ENCODE results near the gene THPO.

The THPO gene

GRCh38 chr3:184335291-184335660 lies 42.7 kb downstream of the THPO start:
- no peak for TF ChIP-seq EZH2 (IDR thresholded peaks at IDR 0.05; ENCODE audit: borderline replicate concordance, low read length)
- TF ChIP-seq, protein P1, sequence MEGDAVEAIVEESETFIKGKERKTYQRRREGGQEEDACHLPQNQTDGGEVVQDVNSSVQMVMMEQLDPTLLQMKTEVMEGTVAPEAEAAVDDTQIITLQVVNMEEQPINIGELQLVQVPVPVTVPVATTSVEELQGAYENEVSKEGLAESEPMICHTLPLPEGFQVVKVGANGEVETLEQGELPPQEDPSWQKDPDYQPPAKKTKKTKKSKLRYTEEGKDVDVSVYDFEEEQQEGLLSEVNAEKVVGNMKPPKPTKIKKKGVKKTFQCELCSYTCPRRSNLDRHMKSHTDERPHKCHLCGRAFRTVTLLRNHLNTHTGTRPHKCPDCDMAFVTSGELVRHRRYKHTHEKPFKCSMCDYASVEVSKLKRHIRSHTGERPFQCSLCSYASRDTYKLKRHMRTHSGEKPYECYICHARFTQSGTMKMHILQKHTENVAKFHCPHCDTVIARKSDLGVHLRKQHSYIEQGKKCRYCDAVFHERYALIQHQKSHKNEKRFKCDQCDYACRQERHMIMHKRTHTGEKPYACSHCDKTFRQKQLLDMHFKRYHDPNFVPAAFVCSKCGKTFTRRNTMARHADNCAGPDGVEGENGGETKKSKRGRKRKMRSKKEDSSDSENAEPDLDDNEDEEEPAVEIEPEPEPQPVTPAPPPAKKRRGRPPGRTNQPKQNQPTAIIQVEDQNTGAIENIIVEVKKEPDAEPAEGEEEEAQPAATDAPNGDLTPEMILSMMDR (IDR thresholded peaks at IDR 0.05; ENCODE audit: low read length): no peak
- H3K79me2 ChIP-seq (ENCODE audit: insufficient read depth, low read length): no peaks in the 10 kb centered on the region
- H3K9me3 ChIP-seq (ENCODE audit: low read length): no peaks in the 10 kb centered on the region
- H3K4me2 ChIP-seq (ENCODE audit: low read length): peak overlapping the region; percentile 72
- peak overlapping the region; percentile 57 for H3K27ac ChIP-seq (ENCODE audit: low read depth, low read length, poor library complexity, severe bottlenecking)
- H3K4me3 ChIP-seq (ENCODE audit: low read depth, low read length, poor library complexity, severe bottlenecking): peak overlapping the region; percentile 66
- H2AFZ ChIP-seq (ENCODE audit: low read length): no peak overlapping the region
- no peaks in the 10 kb centered on the region for H3K27me3 ChIP-seq (ENCODE audit: insufficient read depth, low read length)
- H3K9ac ChIP-seq (ENCODE audit: low read length): peak overlapping the region; percentile 17; the same call in 1 of the 2 replicates
- no peaks in the 10 kb centered on the region for H4K20me1 ChIP-seq (ENCODE audit: insufficient read depth, low read length)
- H3K9me2 ChIP-seq (ENCODE audit: low read depth, low read length): no peaks in the 10 kb centered on the region
- peaks cover 16% of the 10 kb centered on the region for H3K4me1 ChIP-seq (ENCODE audit: insufficient read depth, low read length, severe bottlenecking)
- peaks cover 50% of the 10 kb centered on the region for H3K36me3 ChIP-seq (ENCODE audit: insufficient read depth, low read length)
- peaks cover 19% of the 10 kb centered on the region; the same call in 1 of the 2 replicates for H3F3A ChIP-seq (ENCODE audit: insufficient read depth, low read length)

DNA sequence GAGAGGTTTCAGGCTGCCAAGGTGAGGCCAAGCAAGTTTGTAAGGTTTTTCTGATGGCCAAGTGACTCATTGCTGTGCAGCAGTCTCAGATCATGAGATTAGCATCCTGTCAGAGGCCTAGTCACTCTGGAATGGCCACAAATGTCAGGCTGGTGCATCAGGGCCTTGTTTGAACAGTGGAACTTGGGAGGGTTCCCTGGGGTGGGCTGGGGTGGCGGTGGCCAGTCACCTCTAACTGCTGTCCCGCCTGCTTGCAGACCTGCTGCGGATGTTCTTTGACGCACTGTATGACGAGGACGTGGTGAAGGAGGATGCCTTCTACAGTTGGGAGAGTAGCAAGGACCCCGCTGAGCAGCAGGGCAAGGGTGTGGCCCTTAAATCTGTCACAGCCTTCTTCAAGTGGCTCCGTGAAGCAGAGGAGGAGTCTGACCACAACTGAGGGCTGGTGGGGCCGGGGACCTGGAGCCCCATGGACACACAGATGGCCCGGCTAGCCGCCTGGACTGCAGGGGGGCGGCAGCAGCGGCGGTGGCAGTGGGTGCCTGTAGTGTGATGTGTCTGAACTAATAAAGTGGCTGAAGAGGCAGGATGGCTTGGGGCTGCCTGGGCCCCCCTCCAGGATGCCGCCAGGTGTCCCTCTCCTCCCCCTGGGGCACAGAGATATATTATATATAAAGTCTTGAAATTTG lies 43.4 kb downstream of the THPO start:
- Histone ChIP-seq H3K9ac (ENCODE audit: low read length) (no peak overlapping the region), H3K27ac (ENCODE audit: low read depth, low read length, poor library complexity, severe bottlenecking) (peak overlapping the region; percentile 57), H3K4me2 (ENCODE audit: low read length) (no peak overlapping the region), H2AFZ (ENCODE audit: low read length) (no peak overlapping the region), H3K9me2 (ENCODE audit: low read depth, low read length) (no peaks in the 10 kb centered on the region), H3K4me3 (ENCODE audit: low read depth, low read length, poor library complexity, severe bottlenecking) (no peak overlapping the region), H3K9me3 (ENCODE audit: low read length) (no peaks in the 10 kb centered on the region), H3K4me1 (ENCODE audit: insufficient read depth, low read length, severe bottlenecking) (peaks cover 16% of the 10 kb centered on the region), H3K79me2 (ENCODE audit: insufficient read depth, low read length) (no peaks in the 10 kb centered on the region), H3F3A (ENCODE audit: insufficient read depth, low read length) (peaks cover 19% of the 10 kb centered on the region; the same call in 1 of the 2 replicates), H4K20me1 (ENCODE audit: insufficient read depth, low read length) (no peaks in the 10 kb centered on the region), H3K36me3 (ENCODE audit: insufficient read depth, low read length) (peaks cover 57% of the 10 kb centered on the region), H3K27me3 (ENCODE audit: insufficient read depth, low read length) (no peaks in the 10 kb centered on the region)
- TF ChIP-seq EZH2 (IDR thresholded peaks at IDR 0.05; ENCODE audit: borderline replicate concordance, low read length): no peak

DNA sequence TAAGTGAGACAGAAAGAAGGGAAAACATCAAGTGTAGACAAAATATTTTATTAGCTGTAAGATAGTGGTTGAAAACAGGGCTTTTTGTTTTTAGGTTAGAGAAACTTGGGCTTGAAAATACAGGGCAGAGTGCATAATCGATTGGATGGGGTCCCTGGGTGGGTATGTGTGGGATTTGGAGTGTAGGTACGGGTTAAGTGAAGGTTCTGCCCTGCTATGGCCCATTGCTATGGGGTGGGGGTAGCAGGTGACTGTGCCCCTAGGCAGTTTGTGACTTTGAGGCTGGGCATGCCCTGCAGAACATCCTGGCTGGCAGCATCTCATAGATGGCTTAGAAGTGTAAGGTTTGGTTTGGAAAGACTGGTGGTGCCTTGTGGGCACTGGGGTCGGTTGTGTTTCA lies 44.3 kb downstream of the THPO start:
- Histone ChIP-seq H3F3A (ENCODE audit: insufficient read depth, low read length) (peaks cover 19% of the 10 kb centered on the region; the same call in 1 of the 2 replicates), H3K4me2 (ENCODE audit: low read length) (no peak overlapping the region), H3K27me3 (ENCODE audit: insufficient read depth, low read length) (no peaks in the 10 kb centered on the region), H3K9me2 (ENCODE audit: low read depth, low read length) (no peaks in the 10 kb centered on the region), H3K9ac (ENCODE audit: low read length) (no peak overlapping the region), H3K4me1 (ENCODE audit: insufficient read depth, low read length, severe bottlenecking) (peaks cover 16% of the 10 kb centered on the region), H3K79me2 (ENCODE audit: insufficient read depth, low read length) (no peaks in the 10 kb centered on the region), H3K27ac (ENCODE audit: low read depth, low read length, poor library complexity, severe bottlenecking) (no peak overlapping the region), H4K20me1 (ENCODE audit: insufficient read depth, low read length) (no peaks in the 10 kb centered on the region), H3K9me3 (ENCODE audit: low read length) (no peaks in the 10 kb centered on the region), H3K36me3 (ENCODE audit: insufficient read depth, low read length) (peaks cover 66% of the 10 kb centered on the region), H2AFZ (ENCODE audit: low read length) (no peak overlapping the region), H3K4me3 (ENCODE audit: low read depth, low read length, poor library complexity, severe bottlenecking) (no peak overlapping the region)
- TF ChIP-seq, protein P1 (IDR thresholded peaks at IDR 0.05; ENCODE audit: low read length): no peak
- TF ChIP-seq EZH2 (IDR thresholded peaks at IDR 0.05; ENCODE audit: borderline replicate concordance, low read length): no peak

DNA sequence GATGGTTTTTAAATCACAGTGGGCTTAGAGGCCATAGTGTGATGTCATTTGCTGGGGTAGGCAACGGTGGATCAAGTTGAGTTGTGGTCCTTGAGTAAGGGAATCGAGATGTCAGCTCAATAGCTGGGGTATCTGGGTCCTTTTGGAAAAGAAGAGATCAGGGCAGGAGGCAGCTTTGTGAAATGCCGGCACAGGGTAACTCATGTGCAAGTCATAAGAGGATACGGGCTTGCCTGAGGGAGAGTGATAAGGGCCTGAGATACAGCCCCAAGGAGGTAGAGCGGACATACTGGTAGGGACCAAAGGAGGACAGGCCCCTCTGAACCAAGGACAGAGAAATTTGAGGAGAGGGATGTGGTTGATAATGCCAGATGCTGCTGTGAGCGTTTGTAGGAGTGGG lies 44.8 kb downstream of the THPO start:
- peaks cover 19% of the 10 kb centered on the region; the same call in 1 of the 2 replicates for H3F3A ChIP-seq (ENCODE audit: insufficient read depth, low read length)
- no peaks in the 10 kb centered on the region for H3K79me2 ChIP-seq (ENCODE audit: insufficient read depth, low read length)
- no peaks in the 10 kb centered on the region for H3K27me3 ChIP-seq (ENCODE audit: insufficient read depth, low read length)
- no peak overlapping the region for H3K27ac ChIP-seq (ENCODE audit: low read depth, low read length, poor library complexity, severe bottlenecking)
- H3K4me2 ChIP-seq (ENCODE audit: low read length): no peak overlapping the region
- peaks cover 71% of the 10 kb centered on the region for H3K36me3 ChIP-seq (ENCODE audit: insufficient read depth, low read length)
- peaks cover 16% of the 10 kb centered on the region for H3K4me1 ChIP-seq (ENCODE audit: insufficient read depth, low read length, severe bottlenecking)
- H3K9ac ChIP-seq (ENCODE audit: low read length): no peak overlapping the region
- H2AFZ ChIP-seq (ENCODE audit: low read length): no peak overlapping the region
- H3K9me2 ChIP-seq (ENCODE audit: low read depth, low read length): no peaks in the 10 kb centered on the region
- TF ChIP-seq EZH2 (IDR thresholded peaks at IDR 0.05; ENCODE audit: borderline replicate concordance, low read length): no peak
- H3K9me3 ChIP-seq (ENCODE audit: low read length): no peaks in the 10 kb centered on the region
- no peak overlapping the region for H3K4me3 ChIP-seq (ENCODE audit: low read depth, low read length, poor library complexity, severe bottlenecking)
- H4K20me1 ChIP-seq (ENCODE audit: insufficient read depth, low read length): no peaks in the 10 kb centered on the region
